Ovary (tissue), 9 donors: ENCODE data around the gene GJA1. TPM values are rescaled to one million over a fixed set of nuclear protein-coding genes. Genes with fewer than 3 reads are reported as not detected.

Source experiments
- DNase-seq, 5 donors: peaks; one replicate each; pipeline ENCODE4 v3.0.0-alpha.2; 2019 to 2020
- H3K27ac ChIP-seq, 2 donors: fragments of 200-600 bp; one replicate each; pipeline versions ENCODE4 v1.5.1 to v1.8.0; 2019 to 2022
- H3K27me3 ChIP-seq: fragments of 200-600 bp; one replicate; pipeline ENCODE4 v1.8.0; 2022
- H3K36me3 ChIP-seq: fragments of 200-600 bp; sonication (generic); one replicate; pipeline ENCODE4 v1.5.1; 2019
- H3K4me1 ChIP-seq: one replicate; pipeline ENCODE4 v1.8.1; 2013; ENCODE audit warnings: mild to moderate bottlenecking, moderate library complexity; ENCODE audit not compliant: insufficient read depth
- H3K4me3 ChIP-seq: fragments of 200-600 bp; sonication (generic); one replicate; pipeline ENCODE4 v1.5.1; 2017
- H3K9me3 ChIP-seq, 2 donors: fragments of 200-600 bp in 1 of 2; sonication (generic) in 1 of 2; one replicate each; pipeline versions ENCODE4 v1.5.1 to v1.8.1; 2013 to 2019; ENCODE audit warnings: mild to moderate bottlenecking in 1 of 2, moderate library complexity in 1 of 2
- EP300 ChIP-seq: sonication (generic); formaldehyde crosslinking; IDR thresholded peaks from one replicate; pipeline ENCODE4 v1.6.1; 2017; ENCODE audit warnings: antibody characterized with exemption
- POLR2A ChIP-seq: fragments of 450-650 bp; IDR thresholded peaks from one replicate; pipeline ENCODE4 v1.6.1; 2017; ENCODE audit warnings: antibody characterized with exemption, mild to moderate bottlenecking, moderate library complexity
- WGBS, 3 donors: extraction: QIAGEN DNeasy Blood & Tissue Kit in 1 of 3; methylation state at CpG; one replicate each; pipeline versions ENCODE4 v1.1.5 to v1.1.7; 2013 to 2017; 5-methylcytosine and 5-hydroxymethylcytosine counted together
- intact Hi-C, 4 donors: fragments of 100-400 bp; cut with DNase I; formaldehyde crosslinking; loops; one replicate each; pipeline versions ENCODE4 v1.11.0 to v1.15.1; 2022 to 2023
- polyA plus RNA-seq, 2 donors: library from polyadenylated mRNA; stranded (reverse); fragments of 200-250 nt in 1 of 2; fragments of 350-450 nt in 1 of 2; fragmentation: Illumina TruSeq in 1 of 2; extraction: RNeasy Lipid Tissue Mini Kit (QIAGEN cat#74804) in 1 of 2; gene quantifications; one replicate each; pipeline ENCODE4 v1.2.3, GENCODE V29; 2013 to 2014
- total RNA-seq, 7 donors: library from RNA; depleted of rRNA in 2 of 7; stranded (reverse); fragments of >200 nt in 2 of 7; fragmentation: NEBNext Ultra II Directional in 3 of 7; extraction: Animal tissue kit (Norgen Biotek cat#: 25700) in 3 of 7; gene quantifications; one replicate each; pipeline versions ENCODE4 v1.1.0 to v1.2.4, GENCODE V29; 2016 to 2023
- TF ChIP-seq, protein P1 (sequence below), 3 donors: fragments of 450-650 bp in 2 of 3; fragments of 200-600 bp in 1 of 3; IDR thresholded peaks; one replicate each; pipeline versions ENCODE4 v1.5.1 to v1.8.0; 2016 to 2022; ENCODE audit warnings: antibody characterized with exemption in 3 of 3, mild to moderate bottlenecking in 1 of 3
- donor health status: DM: no; HTN: no; CAD: no; lungs with moderate emphysema.
- donor health status: DM: no; HTN: no; CAD: no.
- donor health status: Bipolar disorder and iron deficiency.
- donor health status: DM: yes; HTN: yes; CAD: no.
- donor health status: DM: no; HTN: no; CAD: no.
- donor health status: DM: yes; HTN: yes; CAD: no.

The GJA1 gene
- total and polyA plus RNA-seq, 9 donors, result 26.4 to 464 (median 57.9) TPM

DNA sequence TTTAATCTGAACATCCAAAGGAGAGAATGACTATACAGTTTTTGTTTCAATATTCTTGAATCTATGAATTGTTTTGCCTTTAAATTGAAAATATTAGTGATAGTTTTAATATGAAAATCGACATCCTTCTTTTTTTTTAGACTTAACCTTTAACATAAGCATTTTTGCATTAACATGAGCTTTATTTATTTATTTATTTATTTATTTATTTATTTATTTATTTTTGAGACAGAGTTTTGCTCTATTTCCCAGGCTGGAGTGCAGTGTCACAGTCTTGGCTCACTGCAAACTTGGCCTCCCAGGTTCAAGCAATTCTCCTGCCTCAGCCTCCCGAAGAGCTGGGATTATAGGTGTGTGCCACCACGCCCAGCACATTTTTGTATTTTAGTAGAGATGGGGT, 27.6 kb downstream of the GJA1 start:
- Histone ChIP-seq H3K27me3 (no peaks in the 10 kb centered on the region), H3K4me1 (no peaks in the 10 kb centered on the region), H3K36me3 (no peaks in the 10 kb centered on the region), H3K9me3 (no peaks in the 10 kb centered on the region), H3K27ac (no peak overlapping the region), H3K4me3 (no peak overlapping the region)
- TF ChIP-seq POLR2A (no peak), EP300 (no peak)
- TF ChIP-seq, protein P1, sequence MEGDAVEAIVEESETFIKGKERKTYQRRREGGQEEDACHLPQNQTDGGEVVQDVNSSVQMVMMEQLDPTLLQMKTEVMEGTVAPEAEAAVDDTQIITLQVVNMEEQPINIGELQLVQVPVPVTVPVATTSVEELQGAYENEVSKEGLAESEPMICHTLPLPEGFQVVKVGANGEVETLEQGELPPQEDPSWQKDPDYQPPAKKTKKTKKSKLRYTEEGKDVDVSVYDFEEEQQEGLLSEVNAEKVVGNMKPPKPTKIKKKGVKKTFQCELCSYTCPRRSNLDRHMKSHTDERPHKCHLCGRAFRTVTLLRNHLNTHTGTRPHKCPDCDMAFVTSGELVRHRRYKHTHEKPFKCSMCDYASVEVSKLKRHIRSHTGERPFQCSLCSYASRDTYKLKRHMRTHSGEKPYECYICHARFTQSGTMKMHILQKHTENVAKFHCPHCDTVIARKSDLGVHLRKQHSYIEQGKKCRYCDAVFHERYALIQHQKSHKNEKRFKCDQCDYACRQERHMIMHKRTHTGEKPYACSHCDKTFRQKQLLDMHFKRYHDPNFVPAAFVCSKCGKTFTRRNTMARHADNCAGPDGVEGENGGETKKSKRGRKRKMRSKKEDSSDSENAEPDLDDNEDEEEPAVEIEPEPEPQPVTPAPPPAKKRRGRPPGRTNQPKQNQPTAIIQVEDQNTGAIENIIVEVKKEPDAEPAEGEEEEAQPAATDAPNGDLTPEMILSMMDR (IDR thresholded peaks at IDR 0.05), result no peak
- intact Hi-C loops, result no loop called here
- WGBS, 3 donors, result 78 to 84% (median 83%) methylated on average over 3 of the region's 3 CpGs
- DNase-seq, result no peak

DNA sequence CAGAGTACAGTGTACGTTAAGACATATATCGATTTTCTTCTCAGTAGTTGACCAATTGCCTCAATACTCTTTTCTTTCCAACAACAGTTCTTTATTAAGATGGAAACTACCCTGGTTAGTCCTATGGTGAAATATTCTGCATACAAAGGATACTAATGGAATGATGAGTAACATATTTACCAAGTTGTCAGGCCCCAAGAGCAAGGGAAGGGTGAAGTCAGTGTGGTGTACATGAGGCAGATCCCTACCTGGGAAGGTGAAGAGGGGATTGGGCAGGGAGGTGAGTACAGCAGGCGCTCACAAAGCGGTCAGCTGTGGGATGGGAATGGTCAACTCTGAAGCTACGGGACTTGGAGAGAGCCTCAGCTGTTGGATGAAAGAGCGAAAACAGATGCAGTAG, 29.7 kb downstream of the GJA1 start:
- Histone ChIP-seq H3K9me3 (no peaks in the 10 kb centered on the region), H3K4me1 (no peaks in the 10 kb centered on the region), H3K4me3 (no peak overlapping the region), H3K36me3 (no peaks in the 10 kb centered on the region), H3K27ac (no peak overlapping the region), H3K27me3 (no peaks in the 10 kb centered on the region)
- DNase-seq, result no peak
- WGBS, 3 donors, result 92 to 95% (median 93%) methylated on average over 6 of the region's 6 CpGs
- no peak for TF ChIP-seq POLR2A
- intact Hi-C loops, result no loop called here

- no peak for DNase-seq
- no peak overlapping the region for H3K4me3 ChIP-seq
- 80 to 89% (median 82%) methylated on average over 21 of the region's 21 CpGs for WGBS, 3 donors
- H3K9me3 ChIP-seq, result no peaks in the 10 kb centered on the region
- no peak overlapping the region for H3K27ac ChIP-seq
- H3K4me1 ChIP-seq, result no peaks in the 10 kb centered on the region
- TF ChIP-seq EP300 (no peak), POLR2A (no peak)
- TF ChIP-seq, protein P1 (IDR thresholded peaks at IDR 0.05), result no peak
- H3K27me3 ChIP-seq, result no peaks in the 10 kb centered on the region
- H3K36me3 ChIP-seq, result no peaks in the 10 kb centered on the region
- intact Hi-C loops, result no loop called here
Measured at GRCh38 chr6:121479486-121480098, 44.1 kb downstream of the GJA1 start.

- Histone ChIP-seq H3K4me1 (no peaks in the 10 kb centered on the region), H3K4me3 (no peak overlapping the region), H3K9me3 (no peaks in the 10 kb centered on the region), H3K27ac (no peak overlapping the region), H3K27me3 (no peaks in the 10 kb centered on the region), H3K36me3 (no peaks in the 10 kb centered on the region)
- 86 to 95% (median 91%) methylated on average over 18 of the region's 18 CpGs for WGBS, 3 donors
- intact Hi-C loops, result no loop called here
- no peak for TF ChIP-seq POLR2A
- DNase-seq, result no peak
Measured at GRCh38 chr6:121480099-121480713, 44.8 kb downstream of the GJA1 start.

DNA sequence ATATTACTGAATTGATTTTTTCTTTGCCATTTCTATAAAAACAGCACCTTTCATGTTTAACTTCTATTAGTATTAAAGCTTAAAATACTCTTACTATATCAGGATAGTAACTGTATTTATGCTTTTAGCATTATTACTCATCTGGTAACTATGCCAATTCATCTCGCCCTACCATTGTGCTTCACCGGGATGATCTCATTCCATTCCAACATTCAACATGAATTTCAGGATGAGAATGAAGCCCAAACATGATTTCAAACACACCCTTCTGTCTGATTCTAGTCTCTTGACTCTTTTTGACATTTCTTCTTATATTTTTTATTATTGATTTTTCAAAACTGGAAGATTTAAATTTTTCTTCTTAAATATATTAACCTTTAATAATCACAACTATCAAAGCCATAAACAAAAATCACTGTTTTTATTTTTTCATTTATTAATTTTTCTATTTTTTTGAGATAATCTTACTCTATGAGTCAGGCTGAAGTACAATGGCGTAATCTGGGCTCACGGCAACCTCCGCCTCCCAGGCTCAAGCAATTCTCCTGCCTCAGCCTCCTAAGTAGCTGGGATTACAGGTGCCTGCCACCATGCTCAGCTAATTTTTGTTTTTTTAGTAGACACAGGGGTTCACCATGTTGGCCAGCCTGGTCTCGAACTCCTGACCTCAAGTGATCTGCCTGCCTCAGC, 46.7 kb downstream of the GJA1 start:
- no peak for DNase-seq
- Histone ChIP-seq H3K9me3 (no peaks in the 10 kb centered on the region), H3K4me3 (no peak overlapping the region), H3K36me3 (no peaks in the 10 kb centered on the region), H3K27ac (no peak overlapping the region), H3K4me1 (no peaks in the 10 kb centered on the region), H3K27me3 (no peaks in the 10 kb centered on the region)
- 68 to 75% (median 73%) methylated on average over 6 of the region's 6 CpGs for WGBS, 3 donors
- intact Hi-C loops, result no loop called here
- TF ChIP-seq, protein P1 (IDR thresholded peaks at IDR 0.05), result no peak
